Heart right ventricle (tissue), 16 donors: ENCODE results near the gene RPS6KA1. TPM values are rescaled to one million over a fixed set of nuclear protein-coding genes. Genes with fewer than 3 reads are reported as not detected.

Source experiments
- ATAC-seq, 8 donors: fragments of 200-7000 bp; cut with Tn5 transposase; one replicate each; pipeline ENCODE4 v1.9.1; 2020; ENCODE audit warnings: mild to moderate bottlenecking in 8 of 8, moderate library complexity in 8 of 8, moderate number of reproducible peaks in 1 of 8
- DNase-seq, 2 donors: peaks; one replicate each; pipeline ENCODE4 v3.0.0-alpha.2; 2020
- H3K27ac ChIP-seq, 10 donors: fragments of 200-600 bp; sonication (generic) in 2 of 10; one replicate each; pipeline versions ENCODE4 v1.5.0 to v1.8.0; 2020 to 2022; ENCODE audit warnings: mild to moderate bottlenecking in 3 of 10
- H3K27me3 ChIP-seq, 7 donors: fragments of 200-600 bp; one replicate each; pipeline ENCODE4 v1.8.0; 2021 to 2022; ENCODE audit warnings: mild to moderate bottlenecking in 2 of 7
- H3K36me3 ChIP-seq, 9 donors: fragments of 200-600 bp; sonication (generic) in 1 of 9; one replicate each; pipeline versions ENCODE4 v1.5.0 to v1.8.0; 2020 to 2022; ENCODE audit warnings: mild to moderate bottlenecking in 2 of 9
- H3K4me1 ChIP-seq, 9 donors: fragments of 200-600 bp; sonication (generic) in 1 of 9; one replicate each; pipeline versions ENCODE4 v1.5.0 to v1.8.0; 2020 to 2022; ENCODE audit warnings: mild to moderate bottlenecking in 4 of 9
- H3K4me3 ChIP-seq, 10 donors: fragments of 200-600 bp; sonication (generic) in 2 of 10; one replicate each; pipeline versions ENCODE4 v1.5.0 to v1.8.0; 2020 to 2022; ENCODE audit warnings: mild to moderate bottlenecking in 7 of 10, moderate library complexity in 2 of 10
- H3K9me3 ChIP-seq, 11 donors: fragments of 200-600 bp in 10 of 11; sonication (generic) in 2 of 11; one replicate each; pipeline versions ENCODE4 v1.5.0 to v1.8.0; 2013 to 2022; ENCODE audit warnings: mild to moderate bottlenecking in 2 of 11, control low read depth in 1 of 11, moderate library complexity in 1 of 11
- WGBS, 2 donors: extraction: QIAGEN DNeasy Blood & Tissue Kit; methylation state at CpG; one replicate each; pipeline ENCODE4 v1.1.7; 2013; ENCODE audit warnings: inconsistent platforms in 1 of 2; 5-methylcytosine and 5-hydroxymethylcytosine counted together
- intact Hi-C, 10 donors: fragments of 100-400 bp; cut with DNase I; formaldehyde crosslinking; loops; one replicate each; pipeline versions ENCODE4 v1.11.1 to v1.14.2; 2022
- polyA plus RNA-seq, 2 donors: library from polyadenylated mRNA; stranded (reverse); fragments of 200-250 nt; gene quantifications; one replicate each; pipeline ENCODE4 v1.2.3, GENCODE V29; 2013
- total RNA-seq, 10 donors: library from RNA; stranded (reverse); fragmentation: NEBNext Ultra II Directional in 3 of 10; extraction: Animal tissue kit (Norgen Biotek cat#: 25700) in 3 of 10; gene quantifications; one replicate each; pipeline versions ENCODE4 v1.2.1 to v1.2.4, GENCODE V29; 2021 to 2023
- TF ChIP-seq, protein P1 (sequence below), 9 donors: fragments of 200-600 bp; sonication (generic) in 2 of 9; IDR thresholded peaks; one replicate each; pipeline versions ENCODE4 v1.5.0 to v1.8.0; 2021 to 2022; ENCODE audit warnings: antibody characterized with exemption in 9 of 9, mild to moderate bottlenecking in 5 of 9, moderate library complexity in 1 of 9
- donor health status: Arrhythmogenic right ventricular cardiomyopathy.
- donor health status: ischemic (EF 13 %, LVEDD 7.1; RV severe dilation, severe dysfunction).
- donor health status: healthy with polysubstance abuse.
- donor health status: DM: no; HTN: yes; CAD: no.
- donor health status: DM: no; HTN: no; CAD: no.
- donor health status: ischemic (EF 25% LVEDD 6.9; RV normal size, moderate dysfunction).
- donor health status: ischemic (EF 25% LVEDD 5.7; RV mildly dilated, moderate dysfunction).
- donor health status: healthy.
- donor health status: DM: yes; HTN: yes; CAD: no.
- donor health status: Ischemic cardiomyopathy.
- donor health status: ischemic (EF 35%, LVEDD 5.7; RV mildly dilated, moderate dysfunction).
- donor health status: nonischemic (EF 11% LVEDD 7.7; RV severe dilation, severe dysfunction).
- donor health status: DM: yes; HTN: yes; CAD: no.
- donor health status: PGD.
- donor health status: ischemic (EF 29% LVEDD 5.4; RV normal size, mild dysfunction).
- donor health status: nonischemic (EF 23%, LVEDD 6.1; RV moderate dilation, normal function).

RPS6KA1 gene
- total and polyA plus RNA-seq, 12 donors = 1.4 to 12.2 (median 2.8) TPM

DNA sequence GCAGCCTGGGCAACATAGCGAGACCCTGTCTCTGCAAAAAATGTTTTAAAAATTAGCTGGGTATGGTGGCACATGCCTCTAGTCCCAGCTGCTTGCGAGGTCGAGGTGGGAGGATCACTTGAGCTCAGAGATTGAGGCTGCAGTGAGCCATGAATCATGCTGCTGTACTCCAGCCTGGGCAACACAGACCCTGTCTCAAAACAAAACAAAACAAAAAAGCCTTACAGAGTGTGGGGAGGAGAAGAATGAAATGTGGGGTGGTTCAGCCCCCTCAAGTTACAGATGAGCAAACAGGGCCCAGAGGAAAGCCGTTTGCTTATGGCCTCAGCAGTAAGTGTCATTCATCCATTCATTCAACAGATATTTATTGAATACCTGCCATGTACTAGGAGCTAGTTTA, 40.7 kb downstream of the RPS6KA1 start:
- no peak overlapping the region for H3K27ac ChIP-seq
- ATAC-seq = no peak
- DNase-seq = no peak
- no peak overlapping the region for H3K4me3 ChIP-seq
- H3K9me3 ChIP-seq = no peaks in the 10 kb centered on the region
- no peaks in the 10 kb centered on the region for H3K27me3 ChIP-seq
- peaks cover 0 to 95% (median 0%) of the 10 kb centered on the region in 9 donors for H3K36me3 ChIP-seq
- 83 to 87% methylated on average over 4 of the region's 4 CpGs for WGBS, 2 donors
- H3K4me1 ChIP-seq = peaks cover 0 to 16% (median 9%) of the 10 kb centered on the region in 9 donors
- intact Hi-C loops = no loop called here
- TF ChIP-seq, protein P1, sequence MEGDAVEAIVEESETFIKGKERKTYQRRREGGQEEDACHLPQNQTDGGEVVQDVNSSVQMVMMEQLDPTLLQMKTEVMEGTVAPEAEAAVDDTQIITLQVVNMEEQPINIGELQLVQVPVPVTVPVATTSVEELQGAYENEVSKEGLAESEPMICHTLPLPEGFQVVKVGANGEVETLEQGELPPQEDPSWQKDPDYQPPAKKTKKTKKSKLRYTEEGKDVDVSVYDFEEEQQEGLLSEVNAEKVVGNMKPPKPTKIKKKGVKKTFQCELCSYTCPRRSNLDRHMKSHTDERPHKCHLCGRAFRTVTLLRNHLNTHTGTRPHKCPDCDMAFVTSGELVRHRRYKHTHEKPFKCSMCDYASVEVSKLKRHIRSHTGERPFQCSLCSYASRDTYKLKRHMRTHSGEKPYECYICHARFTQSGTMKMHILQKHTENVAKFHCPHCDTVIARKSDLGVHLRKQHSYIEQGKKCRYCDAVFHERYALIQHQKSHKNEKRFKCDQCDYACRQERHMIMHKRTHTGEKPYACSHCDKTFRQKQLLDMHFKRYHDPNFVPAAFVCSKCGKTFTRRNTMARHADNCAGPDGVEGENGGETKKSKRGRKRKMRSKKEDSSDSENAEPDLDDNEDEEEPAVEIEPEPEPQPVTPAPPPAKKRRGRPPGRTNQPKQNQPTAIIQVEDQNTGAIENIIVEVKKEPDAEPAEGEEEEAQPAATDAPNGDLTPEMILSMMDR (IDR thresholded peaks at IDR 0.05) = no peak

DNA sequence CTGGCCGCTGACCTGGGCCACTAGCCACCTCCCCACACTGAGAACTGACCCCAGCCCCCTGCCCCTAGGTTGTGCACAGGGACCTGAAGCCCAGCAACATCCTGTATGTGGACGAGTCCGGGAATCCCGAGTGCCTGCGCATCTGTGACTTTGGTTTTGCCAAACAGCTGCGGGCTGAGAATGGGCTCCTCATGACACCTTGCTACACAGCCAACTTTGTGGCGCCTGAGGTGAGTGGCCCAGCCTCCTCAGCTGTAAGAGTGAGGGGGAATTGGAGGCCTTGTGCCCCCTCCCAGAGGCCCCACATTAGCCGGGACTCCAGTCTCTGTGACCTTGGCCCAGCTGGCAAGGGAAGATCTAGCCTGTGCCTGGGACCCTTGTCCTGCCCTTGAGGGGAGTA, 41.8 kb downstream of the RPS6KA1 start:
- ATAC-seq = peak in 1 of 8 donors; percentile 12
- intact Hi-C loops = no loop called here

DNA sequence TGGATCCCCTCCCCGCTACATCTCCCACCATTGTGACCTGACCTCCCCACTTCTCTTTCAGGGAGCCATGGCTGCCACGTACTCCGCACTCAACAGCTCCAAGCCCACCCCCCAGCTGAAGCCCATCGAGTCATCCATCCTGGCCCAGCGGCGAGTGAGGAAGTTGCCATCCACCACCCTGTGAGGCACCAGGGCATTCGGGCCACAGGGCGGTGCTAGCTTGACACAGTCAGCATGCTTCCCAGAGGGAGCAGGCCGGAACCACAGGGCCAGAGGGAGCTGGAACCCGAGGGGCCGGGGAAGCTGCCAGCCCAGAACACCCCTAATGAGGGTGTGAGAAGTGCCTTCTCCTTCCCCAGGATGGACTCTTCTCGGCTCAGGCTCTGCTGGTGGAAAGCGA, 44.5 kb downstream of the RPS6KA1 start:
- Histone ChIP-seq H3K4me1 (peaks cover 0 to 16% (median 9%) of the 10 kb centered on the region in 9 donors), H3K36me3 (peaks cover 0 to 68% (median 0%) of the 10 kb centered on the region in 9 donors), H3K4me3 (no peak overlapping the region), H3K27me3 (no peaks in the 10 kb centered on the region), H3K9me3 (no peaks in the 10 kb centered on the region), H3K27ac (no peak overlapping the region)
- no peak for ATAC-seq
- DNase-seq = no peak
- WGBS, 2 donors = 88% methylated on average over 13 of the region's 13 CpGs
- intact Hi-C loops = no loop called here
- TF ChIP-seq, protein P1 (IDR thresholded peaks at IDR 0.05) = peak in 1 of 9 donors; percentile 11

More for the DNA sequence above, 41.8 kb downstream of the RPS6KA1 start:
- WGBS, 2 donors = 90 to 91% methylated on average over 8 of the region's 8 CpGs
- TF ChIP-seq, protein P1 (IDR thresholded peaks at IDR 0.05) = no peak
- no peak for DNase-seq
- Histone ChIP-seq H3K4me3 (no peak overlapping the region), H3K27ac (no peak overlapping the region), H3K27me3 (no peaks in the 10 kb centered on the region), H3K9me3 (no peaks in the 10 kb centered on the region), H3K36me3 (peaks cover 0 to 91% (median 0%) of the 10 kb centered on the region in 9 donors), H3K4me1 (peaks cover 0 to 16% (median 9%) of the 10 kb centered on the region in 9 donors)

DNA sequence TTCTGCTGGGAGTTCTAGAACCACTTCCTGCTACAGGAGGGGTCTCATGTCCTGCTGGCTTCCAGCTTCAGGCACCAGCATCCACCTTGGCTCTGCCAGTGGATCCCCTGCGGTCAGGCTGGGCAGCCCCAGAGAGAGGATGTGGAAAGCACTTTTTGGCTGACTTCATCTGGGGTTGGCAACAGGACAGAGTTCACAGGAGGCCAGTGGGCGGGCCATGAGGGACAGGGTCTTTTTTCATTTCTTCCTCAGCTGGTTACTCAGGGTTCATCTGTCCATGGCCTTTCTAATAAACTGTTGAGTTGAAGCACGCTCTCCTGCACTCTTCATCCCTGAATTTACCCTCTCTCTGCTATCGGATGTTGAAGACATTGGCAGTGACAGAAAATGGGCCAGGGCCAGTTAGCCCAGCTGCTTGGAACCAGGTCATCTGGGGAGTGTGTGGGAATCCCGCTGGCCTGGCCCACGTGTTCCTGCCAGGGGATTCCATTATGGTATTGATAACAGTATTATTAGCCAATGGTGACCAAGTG, 45.2 kb downstream of the RPS6KA1 start:
- no peaks in the 10 kb centered on the region for H3K27me3 ChIP-seq
- H3K27ac ChIP-seq = no peak overlapping the region
- peaks cover 0 to 60% (median 0%) of the 10 kb centered on the region in 9 donors for H3K36me3 ChIP-seq
- TF ChIP-seq, protein P1 (IDR thresholded peaks at IDR 0.05) = no peak
- no peak for DNase-seq
- peaks cover 0 to 16% (median 9%) of the 10 kb centered on the region in 9 donors for H3K4me1 ChIP-seq
- peak in 7 of 8 donors; percentile 30 to 75 (median 54) for ATAC-seq
- intact Hi-C loops = no loop called here
- no peaks in the 10 kb centered on the region for H3K9me3 ChIP-seq
- H3K4me3 ChIP-seq = no peak overlapping the region
- WGBS, 2 donors = 31 to 42% methylated on average over 6 of the region's 6 CpGs
